ENCODE measurements around the gene UTP4. TPM values are rescaled to one million over a fixed set of nuclear protein-coding genes. Genes with fewer than 3 reads are reported as not detected.

UTP4 gene
- total RNA-seq, 2 donors from 2014 or later = 9.2 to 12.2 TPM

DNA sequence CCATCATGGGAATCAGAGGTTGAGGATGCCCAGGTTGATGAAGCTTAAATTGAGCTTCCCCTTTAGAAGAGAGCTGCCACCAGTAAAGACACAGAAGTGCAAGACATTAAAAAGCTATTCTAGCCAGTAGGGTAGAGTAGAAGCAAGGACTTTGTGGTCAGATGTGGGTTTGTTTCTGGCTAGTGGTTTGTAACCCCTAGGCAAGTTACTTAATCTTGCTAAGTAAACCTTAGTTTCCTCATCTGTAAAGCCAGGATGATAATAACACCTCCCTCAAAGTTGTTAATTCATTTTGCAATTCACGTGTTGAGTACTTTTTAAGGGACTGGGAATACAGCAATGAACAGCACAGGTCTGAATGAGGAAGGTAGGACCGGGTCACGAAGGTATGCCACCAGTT, 58.1 kb downstream of the UTP4 start:
- H3K4me3 ChIP-seq = no peak overlapping the region
- H3K27ac ChIP-seq = no peak overlapping the region
- no peaks in the 10 kb centered on the region for H3K9me3 ChIP-seq
- WGBS, 2 donors = 73 to 87% methylated on average over 3 of the region's 3 CpGs
- peaks cover 72% of the 10 kb centered on the region for H3K4me1 ChIP-seq
- intact Hi-C loops (cut with DNase I) = no loop called here
- H3K36me3 ChIP-seq (replicated peaks in 1 of 2; ENCODE audit: insufficient read depth in 1 of 2, low read depth in 2 of 2) = no peaks in the 10 kb centered on the region
- H3K27me3 ChIP-seq = no peaks in the 10 kb centered on the region
- ATAC-seq (no peak), DNase-seq (no peak)
- TF ChIP-seq POLR2A (IDR thresholded peaks at IDR 0.05) (no peak), CTCF (IDR thresholded peaks at IDR 0.05) (no peak)

GRCh38 chr16:69191136-69191535, 58.7 kb downstream of the UTP4 start:
- Histone ChIP-seq H3K36me3 (replicated peaks in 1 of 2; ENCODE audit: insufficient read depth in 1 of 2, low read depth in 2 of 2) (no peaks in the 10 kb centered on the region), H3K27me3 (no peaks in the 10 kb centered on the region), H3K27ac (peak overlapping the region in 1 of 4 donors; percentile 71), H3K9me3 (no peaks in the 10 kb centered on the region), H3K4me1 (peaks cover 76% of the 10 kb centered on the region), H3K4me3 (no peak overlapping the region)
- DNase-seq = no peak
- intact Hi-C loops (cut with DNase I) = no loop called here
- ATAC-seq = no peak
- no peak for TF ChIP-seq POLR2A (IDR thresholded peaks at IDR 0.05)
- no peak for TF ChIP-seq CTCF (IDR thresholded peaks at IDR 0.05)
- 79 to 84% methylated on average over 2 of the region's 2 CpGs for WGBS, 2 donors

- no peaks in the 10 kb centered on the region for H3K36me3 ChIP-seq (replicated peaks in 1 of 2; ENCODE audit: insufficient read depth in 1 of 2, low read depth in 2 of 2)
- no peaks in the 10 kb centered on the region for H3K9me3 ChIP-seq
- H3K4me1 ChIP-seq = peaks cover 63% of the 10 kb centered on the region
- peak in 2 of 4 donors; percentile 46 to 47 for DNase-seq
- peak; percentile 39 for ATAC-seq
- H3K4me3 ChIP-seq = no peak overlapping the region
- no peaks in the 10 kb centered on the region for H3K27me3 ChIP-seq
- peak overlapping the region in 2 of 4 donors; percentile 42 to 56 for H3K27ac ChIP-seq
- intact Hi-C loops (cut with DNase I) = no loop called here
- TF ChIP-seq CTCF (IDR thresholded peaks at IDR 0.05) (no peak), POLR2A (IDR thresholded peaks at IDR 0.05) (no peak)
These were observed 61.4 kb downstream of the UTP4 start for GRCh38 chr16:69193855-69194254.

DNA sequence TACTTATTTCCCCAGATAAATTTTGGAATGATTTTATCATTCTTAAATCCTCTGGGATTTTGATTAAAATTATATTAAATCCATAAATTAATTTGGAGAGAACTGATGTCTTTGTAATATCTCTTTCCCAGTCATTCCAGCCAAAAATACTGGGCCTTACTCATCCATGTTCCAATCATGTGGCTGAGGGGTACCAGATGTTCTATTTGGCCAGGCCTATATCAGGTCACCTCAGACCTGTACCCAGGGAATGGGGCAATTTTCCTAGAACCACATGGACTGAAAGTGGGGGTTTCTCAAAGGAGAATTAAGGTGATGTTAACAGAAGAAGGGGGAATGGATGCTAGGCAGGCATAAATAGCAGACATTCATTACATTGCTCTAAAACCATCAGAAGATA, 62.0 kb downstream of the UTP4 start:
- Histone ChIP-seq H3K36me3 (replicated peaks in 1 of 2; ENCODE audit: insufficient read depth in 1 of 2, low read depth in 2 of 2) (no peaks in the 10 kb centered on the region), H3K4me3 (no peak overlapping the region), H3K9me3 (no peaks in the 10 kb centered on the region), H3K27ac (peak overlapping the region in 2 of 4 donors; percentile 42 to 56), H3K27me3 (no peaks in the 10 kb centered on the region), H3K4me1 (peaks cover 57% of the 10 kb centered on the region)
- intact Hi-C loops (cut with DNase I) = no loop called here
- no peak for ATAC-seq
- TF ChIP-seq CTCF (IDR thresholded peaks at IDR 0.05) (no peak), POLR2A (IDR thresholded peaks at IDR 0.05) (no peak)
- DNase-seq = no peak

- no peak for ATAC-seq
- Histone ChIP-seq H3K27me3 (no peaks in the 10 kb centered on the region), H3K36me3 (replicated peaks in 1 of 2; ENCODE audit: insufficient read depth in 1 of 2, low read depth in 2 of 2) (no peaks in the 10 kb centered on the region), H3K4me1 (peaks cover 48% of the 10 kb centered on the region), H3K9me3 (no peaks in the 10 kb centered on the region), H3K27ac (peak overlapping the region in 1 of 4 donors; percentile 56), H3K4me3 (no peak overlapping the region)
- intact Hi-C loops (cut with DNase I) = no loop called here
- 55 to 57% methylated on average over 3 to 4 of the region's 4 CpGs for WGBS, 2 donors
- DNase-seq = no peak
- no peak for TF ChIP-seq CTCF (IDR thresholded peaks at IDR 0.05)
- no peak for TF ChIP-seq POLR2A (IDR thresholded peaks at IDR 0.05)
These were observed 63.0 kb downstream of the UTP4 start for GRCh38 chr16:69195369-69196029.
